Measurements from ENCODE around the gene CACNA1C.

DNA sequence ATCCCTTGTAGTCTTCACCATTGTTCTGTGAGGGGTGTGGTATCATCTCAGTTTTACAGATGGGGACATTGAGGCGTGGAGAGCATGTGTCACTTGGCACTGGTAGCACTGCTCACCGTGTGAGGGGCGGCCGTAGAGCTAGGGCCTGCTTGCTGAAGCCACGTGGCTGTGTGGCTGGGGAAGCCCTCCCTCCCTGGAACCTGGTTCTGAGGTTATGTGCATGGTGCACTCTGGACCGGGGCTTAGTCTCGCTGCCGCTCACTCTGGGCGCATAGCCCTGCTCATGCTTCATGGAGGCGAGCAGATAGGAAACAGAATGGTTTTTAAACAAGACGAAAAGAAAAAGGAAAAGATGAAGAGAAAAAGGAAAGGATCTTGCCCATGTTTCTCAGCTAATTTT lies 46.1 kb downstream of the CACNA1C start:
- no peak for TF ChIP-seq GATA2 (IDR thresholded peaks at IDR 0.05; ENCODE audit: low read depth, low read length)
- no peak for TF ChIP-seq GATA3 (IDR thresholded peaks at IDR 0.05; ENCODE audit: low read depth, low read length)
